Mesendoderm (in vitro differentiated cells): ENCODE measurements around the gene SPATA31C1.

ENCODE experiments used
- DNase-seq: peaks from one replicate; pipeline ENCODE4 v3.0.0; 2013
- H2AK5ac ChIP-seq: 2 replicates; pipeline ENCODE4 v1.6.1; 2013; ENCODE audit warnings: low read length, inconsistent platforms
- H2BK120ac ChIP-seq: 2 replicates; pipeline ENCODE4 v1.6.1; 2013; ENCODE audit warnings: low read depth, mild to moderate bottlenecking, low read length, moderate library complexity, mixed read lengths
- H2BK15ac ChIP-seq: replicated peaks from 2 replicates; pipeline ENCODE4 v1.6.1; 2013; ENCODE audit warnings: low read depth, mild to moderate bottlenecking, moderate library complexity
- H2BK5ac ChIP-seq: 2 replicates; pipeline ENCODE4 v1.6.1; 2013; ENCODE audit warnings: low read length, inconsistent platforms
- H3K18ac ChIP-seq: 2 replicates; pipeline ENCODE4 v1.6.1; 2013; ENCODE audit warnings: mild to moderate bottlenecking, low read length, mixed read lengths
- H3K23ac ChIP-seq: one replicate; pipeline ENCODE4 v1.6.1; 2013; ENCODE audit warnings: low read length
- H3K27ac ChIP-seq: 2 replicates; pipeline ENCODE4 v1.5.1; 2013; ENCODE audit warnings: low read depth, mild to moderate bottlenecking, inconsistent platforms, low read length, moderate library complexity
- H3K27me3 ChIP-seq: 2 replicates; pipeline ENCODE4 v1.6.1; 2013; ENCODE audit warnings: low read length, control low read depth, mild to moderate bottlenecking, inconsistent platforms; ENCODE audit not compliant: insufficient read depth, poor library complexity
- H3K36me3 ChIP-seq: 2 replicates; pipeline ENCODE4 v1.6.1; 2013; ENCODE audit warnings: low read length, inconsistent platforms; ENCODE audit not compliant: control insufficient read depth, insufficient read depth
- H3K4ac ChIP-seq: one replicate; pipeline ENCODE4 v1.6.1; 2013; ENCODE audit warnings: low read depth, mild to moderate bottlenecking, low read length, moderate library complexity
- H3K4me1 ChIP-seq: 2 replicates; pipeline ENCODE4 v1.6.1; 2013; ENCODE audit warnings: low read depth, low read length, inconsistent platforms; ENCODE audit not compliant: control insufficient read depth
- H3K4me2 ChIP-seq: 2 replicates; pipeline ENCODE4 v1.6.1; 2013; ENCODE audit warnings: low read length
- H3K4me3 ChIP-seq: 2 replicates; pipeline ENCODE4 v1.5.1; 2013; ENCODE audit warnings: mild to moderate bottlenecking, low read length
- H3K56ac ChIP-seq: one replicate; pipeline ENCODE4 v1.6.1; 2013; ENCODE audit warnings: low read length
- H3K79me1 ChIP-seq: 2 replicates; pipeline ENCODE4 v1.6.1; 2013; ENCODE audit warnings: low read length, inconsistent platforms
- H3K79me2 ChIP-seq: 2 replicates; pipeline ENCODE4 v1.6.1; 2013; ENCODE audit warnings: mild to moderate bottlenecking, low read length; ENCODE audit not compliant: control insufficient read depth, insufficient read depth
- H3K9ac ChIP-seq: 2 replicates; pipeline ENCODE4 v1.6.1; 2013; ENCODE audit warnings: low read length, inconsistent platforms
- H4K5ac ChIP-seq: one replicate; pipeline ENCODE4 v1.6.1; 2013; ENCODE audit warnings: low read length
- H4K8ac ChIP-seq: one replicate; pipeline ENCODE4 v1.6.1; 2013; ENCODE audit warnings: low read depth, mild to moderate bottlenecking, control low read depth, low read length, moderate library complexity
- WGBS: extraction: QIAGEN DNeasy Blood & Tissue Kit; methylation state at CpG from one replicate; pipeline ENCODE4 v1.1.7; 2013; ENCODE audit warnings: low lambda C conversion rate, missing lambda C conversion rate; ENCODE audit not compliant: insufficient coverage; ENCODE audit errors: extremely low coverage; 5-methylcytosine and 5-hydroxymethylcytosine counted together

SPATA31C1 gene

DNA sequence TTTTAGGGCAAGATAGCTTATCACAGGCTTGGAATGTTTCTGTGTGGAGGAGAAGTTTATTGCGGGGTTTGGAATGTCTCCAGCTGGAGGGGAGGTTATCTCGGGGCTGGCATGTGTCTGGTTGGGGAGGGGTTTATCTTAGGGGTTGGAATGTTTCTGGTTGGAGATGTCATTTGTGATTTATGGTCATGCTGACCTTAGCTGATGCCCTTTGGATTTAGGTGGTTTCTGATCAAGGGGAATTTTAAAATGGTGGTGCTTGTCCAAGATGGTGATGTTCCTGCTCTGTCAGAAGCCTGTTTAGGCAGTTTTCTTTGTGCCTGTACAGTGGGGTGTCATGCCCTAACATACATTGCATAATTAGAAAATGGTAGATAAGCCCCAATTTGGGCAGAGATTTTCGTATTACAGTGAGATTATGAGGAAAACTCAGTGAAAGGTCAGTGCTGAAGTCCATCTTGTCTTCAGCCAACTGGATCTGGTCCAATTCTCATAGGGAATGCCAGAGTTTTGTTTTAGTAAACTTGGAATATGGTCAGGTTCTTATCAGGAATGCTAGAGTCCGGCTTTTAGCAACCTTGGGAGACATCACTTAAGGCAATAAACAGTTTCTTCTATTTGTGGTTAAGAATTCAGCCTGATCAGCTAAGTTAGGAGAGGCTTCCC lies 42.3 kb downstream of the SPATA31C1 start:
- Histone ChIP-seq H3K4ac (no peak overlapping the region), H2BK15ac (no peak overlapping the region), H3K9ac (no peak overlapping the region), H4K8ac (no peak overlapping the region), H3K36me3 (no peaks in the 10 kb centered on the region), H3K4me2 (no peak overlapping the region), H2BK5ac (no peak overlapping the region), H3K18ac (no peak overlapping the region), H2BK120ac (no peak overlapping the region), H2AK5ac (no peak overlapping the region), H3K79me1 (no peaks in the 10 kb centered on the region), H3K4me1 (no peaks in the 10 kb centered on the region), H4K5ac (no peak overlapping the region), H3K23ac (no peak overlapping the region), H3K56ac (no peak overlapping the region), H3K79me2 (no peaks in the 10 kb centered on the region), H3K4me3 (no peak overlapping the region), H3K27ac (no peak overlapping the region), H3K27me3 (no peaks in the 10 kb centered on the region)
- no CpG with 5 or more reads among the region's 4 CpGs for WGBS
- DNase-seq: peak; percentile 47

DNA sequence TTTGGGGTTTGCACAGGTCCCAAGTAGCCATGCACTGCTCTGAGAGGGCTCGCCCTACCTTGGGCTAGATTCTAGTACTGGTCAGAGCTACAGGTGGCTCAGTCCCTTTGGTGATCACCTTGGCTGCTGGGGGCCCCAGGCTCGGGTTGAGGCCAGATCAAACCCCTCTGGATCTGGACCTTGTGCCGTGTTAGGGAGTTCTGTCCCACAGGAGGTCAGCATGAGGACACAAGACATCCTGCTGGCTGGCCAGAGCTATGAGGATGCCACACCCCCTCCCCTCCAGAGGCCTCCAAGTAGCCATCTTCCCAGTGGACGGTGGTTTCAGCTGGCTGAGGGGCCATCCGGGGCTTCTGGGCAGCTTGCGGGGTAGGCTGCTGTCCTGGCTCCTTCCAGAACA lies 46.0 kb downstream of the SPATA31C1 start:
- H3K4me1 ChIP-seq: no peaks in the 10 kb centered on the region
- H4K8ac ChIP-seq: no peak overlapping the region
- H3K4me3 ChIP-seq: no peak overlapping the region
- H3K23ac ChIP-seq: no peak overlapping the region
- H3K4ac ChIP-seq: no peak overlapping the region
- no peak overlapping the region for H2BK5ac ChIP-seq
- H2BK15ac ChIP-seq: no peak overlapping the region
- no peak overlapping the region for H3K18ac ChIP-seq
- H3K36me3 ChIP-seq: no peaks in the 10 kb centered on the region
- H3K4me2 ChIP-seq: no peak overlapping the region
- H3K79me2 ChIP-seq: no peaks in the 10 kb centered on the region
- H3K27ac ChIP-seq: no peak overlapping the region
- no peaks in the 10 kb centered on the region for H3K27me3 ChIP-seq
- no peak for DNase-seq
- no peak overlapping the region for H3K56ac ChIP-seq
- no CpG with 5 or more reads among the region's 6 CpGs for WGBS
- H2BK120ac ChIP-seq: no peak overlapping the region
- H3K9ac ChIP-seq: no peak overlapping the region
- H4K5ac ChIP-seq: no peak overlapping the region
- no peak overlapping the region for H2AK5ac ChIP-seq
- H3K79me1 ChIP-seq: no peaks in the 10 kb centered on the region

DNA sequence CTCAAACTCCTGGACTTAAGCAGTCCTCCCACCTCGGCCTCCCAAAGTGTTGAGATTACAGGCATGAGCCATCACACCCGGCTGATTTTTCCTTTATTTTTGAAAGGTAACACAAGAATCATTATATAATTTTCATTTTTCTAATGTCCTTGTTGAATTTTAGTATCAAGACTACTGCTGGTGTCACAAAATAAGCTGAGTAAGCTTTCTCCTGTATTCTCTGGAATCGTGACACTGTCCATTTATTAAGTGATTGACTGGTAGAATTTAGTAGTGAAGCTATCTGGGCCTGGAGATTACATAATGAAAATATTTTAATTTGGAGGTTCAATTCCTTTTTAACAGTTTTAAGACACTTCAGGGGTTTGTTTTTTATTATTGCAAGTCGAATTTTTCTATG lies 47.1 kb downstream of the SPATA31C1 start:
- no peaks in the 10 kb centered on the region for H3K27me3 ChIP-seq
- H2BK15ac ChIP-seq: no peak overlapping the region
- H3K79me2 ChIP-seq: no peaks in the 10 kb centered on the region
- no CpG with 5 or more reads among the region's 4 CpGs for WGBS
- H2BK120ac ChIP-seq: no peak overlapping the region
- no peak overlapping the region for H3K9ac ChIP-seq
- H3K27ac ChIP-seq: no peak overlapping the region
- no peak overlapping the region for H2BK5ac ChIP-seq
- no peak overlapping the region for H4K8ac ChIP-seq
- H3K56ac ChIP-seq: no peak overlapping the region
- H4K5ac ChIP-seq: no peak overlapping the region
- H2AK5ac ChIP-seq: no peak overlapping the region
- H3K4me1 ChIP-seq: no peaks in the 10 kb centered on the region
- H3K4me2 ChIP-seq: no peak overlapping the region
- no peak overlapping the region for H3K18ac ChIP-seq
- H3K23ac ChIP-seq: no peak overlapping the region
- H3K4ac ChIP-seq: no peak overlapping the region
- no peak for DNase-seq
- no peaks in the 10 kb centered on the region for H3K36me3 ChIP-seq
- no peaks in the 10 kb centered on the region for H3K79me1 ChIP-seq
- H3K4me3 ChIP-seq: no peak overlapping the region

DNA sequence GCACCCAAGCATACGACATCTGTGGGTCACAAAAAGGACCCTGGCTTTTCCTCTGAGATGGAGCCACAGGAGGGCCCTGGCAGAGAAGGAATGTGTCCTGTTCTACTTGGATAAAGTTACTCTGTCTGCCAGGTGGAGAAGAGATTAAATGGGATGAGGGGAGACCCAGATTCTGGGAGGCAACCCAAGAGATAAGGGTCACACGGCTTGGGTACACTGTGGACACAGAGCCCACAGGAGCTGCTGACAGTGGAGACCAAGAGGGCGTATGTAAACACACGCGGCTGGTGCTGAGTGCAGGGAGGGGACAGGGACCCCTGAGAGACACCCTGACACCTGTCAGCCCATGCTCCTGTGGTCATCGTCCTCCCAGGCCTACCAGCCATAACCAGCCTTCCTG lies 50.4 kb downstream of the SPATA31C1 start:
- no peak overlapping the region for H2AK5ac ChIP-seq
- no peak overlapping the region for H3K4ac ChIP-seq
- no peak overlapping the region for H3K9ac ChIP-seq
- H2BK5ac ChIP-seq: no peak overlapping the region
- no peaks in the 10 kb centered on the region for H3K79me1 ChIP-seq
- H3K79me2 ChIP-seq: no peaks in the 10 kb centered on the region
- H3K4me2 ChIP-seq: no peak overlapping the region
- H3K18ac ChIP-seq: no peak overlapping the region
- H3K23ac ChIP-seq: no peak overlapping the region
- no peak for DNase-seq
- no peak overlapping the region for H2BK15ac ChIP-seq
- no peak overlapping the region for H4K8ac ChIP-seq
- H3K27me3 ChIP-seq: no peaks in the 10 kb centered on the region
- H3K4me3 ChIP-seq: no peak overlapping the region
- H4K5ac ChIP-seq: no peak overlapping the region
- WGBS: no CpG with 5 or more reads among the region's 6 CpGs
- H3K36me3 ChIP-seq: no peaks in the 10 kb centered on the region
- no peak overlapping the region for H3K56ac ChIP-seq
- H3K4me1 ChIP-seq: no peaks in the 10 kb centered on the region
- no peak overlapping the region for H2BK120ac ChIP-seq
- H3K27ac ChIP-seq: no peak overlapping the region

DNA sequence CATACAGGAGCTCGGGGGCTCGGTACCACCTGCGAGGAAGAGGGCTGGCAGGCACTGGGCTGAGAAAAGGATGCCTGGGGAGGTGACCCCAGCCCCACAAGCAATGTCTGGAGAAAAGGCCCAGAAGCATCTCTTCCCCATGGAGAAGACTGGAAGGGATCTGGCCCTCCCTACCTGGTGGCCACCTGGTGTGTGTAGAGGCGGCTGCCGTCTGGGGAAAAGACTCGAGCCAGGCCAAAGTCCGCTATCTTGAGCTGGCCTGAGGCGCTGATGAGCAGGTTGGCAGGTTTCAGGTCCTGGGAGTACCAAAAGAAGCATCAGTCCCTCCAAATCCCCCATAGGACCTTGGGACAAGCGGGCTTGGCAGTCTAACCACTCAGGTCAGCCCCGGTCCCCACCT lies 52.8 kb downstream of the SPATA31C1 start:
- H3K79me1 ChIP-seq: no peaks in the 10 kb centered on the region
- no CpG with 5 or more reads among the region's 10 CpGs for whole genome bisulfite sequencing

DNA sequence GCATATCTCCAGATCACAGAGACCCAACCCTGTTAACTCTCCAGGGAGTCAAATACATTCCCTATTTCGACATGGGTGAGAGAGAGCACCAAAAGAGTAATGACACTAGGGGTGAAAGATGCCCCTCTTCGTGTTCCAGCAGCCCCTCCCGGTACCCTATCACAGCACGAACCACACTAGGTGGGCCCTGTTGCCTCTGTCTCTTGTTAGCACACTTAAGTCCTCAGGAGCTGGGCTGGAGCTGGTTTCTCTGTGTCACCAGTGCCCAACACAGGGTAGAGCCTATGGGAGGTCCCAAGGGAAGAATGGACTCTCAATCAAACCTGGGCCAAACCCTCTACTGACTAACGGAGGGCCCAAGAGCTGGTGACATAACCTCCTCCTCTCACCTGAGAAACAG lies 55.4 kb downstream of the SPATA31C1 start:
- Histone ChIP-seq H3K56ac (no peak overlapping the region), H2BK5ac (no peak overlapping the region), H3K23ac (no peak overlapping the region), H2BK120ac (no peak overlapping the region), H3K9ac (no peak overlapping the region), H2BK15ac (no peak overlapping the region), H4K8ac (no peak overlapping the region), H3K4ac (no peak overlapping the region), H3K4me1 (no peaks in the 10 kb centered on the region), H4K5ac (no peak overlapping the region), H3K36me3 (no peaks in the 10 kb centered on the region), H3K79me2 (no peaks in the 10 kb centered on the region), H3K27ac (no peak overlapping the region), H3K4me3 (no peak overlapping the region), H3K4me2 (no peak overlapping the region), H3K79me1 (no peaks in the 10 kb centered on the region), H3K27me3 (no peaks in the 10 kb centered on the region), H3K18ac (no peak overlapping the region), H2AK5ac (no peak overlapping the region)
- WGBS: no CpG with 5 or more reads among the region's 5 CpGs
- DNase-seq: no peak

More for the DNA sequence above, 52.8 kb downstream of the SPATA31C1 start:
- Histone ChIP-seq H3K23ac (no peak overlapping the region), H3K9ac (no peak overlapping the region), H2BK120ac (no peak overlapping the region), H3K4me1 (no peaks in the 10 kb centered on the region), H3K4me3 (no peak overlapping the region), H4K5ac (no peak overlapping the region), H3K56ac (no peak overlapping the region), H3K18ac (no peak overlapping the region), H2BK15ac (no peak overlapping the region), H4K8ac (no peak overlapping the region), H2AK5ac (no peak overlapping the region), H2BK5ac (no peak overlapping the region), H3K4ac (no peak overlapping the region), H3K36me3 (no peaks in the 10 kb centered on the region), H3K79me2 (no peaks in the 10 kb centered on the region), H3K27me3 (no peaks in the 10 kb centered on the region), H3K27ac (no peak overlapping the region), H3K4me2 (no peak overlapping the region)
- no peak for DNase-seq
